HG03558 (cell line): ENCODE measurements around the gene RPSA.
A peak's percentile ranks its signal among the peaks of the same experiment; 100 is the strongest.
"Not testable (repeated sequence)": the region's sequence is repeated elsewhere in the genome, so short reads cannot be mapped to it uniquely, and the experiment has no call there.

Experiments used
- ATAC-seq: cut with Tn5 transposase; IDR thresholded peaks from one replicate; pipeline ENCODE4 v1.9.1; 2021; ENCODE audit warnings: moderate number of reproducible peaks; ENCODE audit not compliant: unreplicated experiment; ENCODE audit errors: extremely low read depth

Gene RPSA

DNA sequence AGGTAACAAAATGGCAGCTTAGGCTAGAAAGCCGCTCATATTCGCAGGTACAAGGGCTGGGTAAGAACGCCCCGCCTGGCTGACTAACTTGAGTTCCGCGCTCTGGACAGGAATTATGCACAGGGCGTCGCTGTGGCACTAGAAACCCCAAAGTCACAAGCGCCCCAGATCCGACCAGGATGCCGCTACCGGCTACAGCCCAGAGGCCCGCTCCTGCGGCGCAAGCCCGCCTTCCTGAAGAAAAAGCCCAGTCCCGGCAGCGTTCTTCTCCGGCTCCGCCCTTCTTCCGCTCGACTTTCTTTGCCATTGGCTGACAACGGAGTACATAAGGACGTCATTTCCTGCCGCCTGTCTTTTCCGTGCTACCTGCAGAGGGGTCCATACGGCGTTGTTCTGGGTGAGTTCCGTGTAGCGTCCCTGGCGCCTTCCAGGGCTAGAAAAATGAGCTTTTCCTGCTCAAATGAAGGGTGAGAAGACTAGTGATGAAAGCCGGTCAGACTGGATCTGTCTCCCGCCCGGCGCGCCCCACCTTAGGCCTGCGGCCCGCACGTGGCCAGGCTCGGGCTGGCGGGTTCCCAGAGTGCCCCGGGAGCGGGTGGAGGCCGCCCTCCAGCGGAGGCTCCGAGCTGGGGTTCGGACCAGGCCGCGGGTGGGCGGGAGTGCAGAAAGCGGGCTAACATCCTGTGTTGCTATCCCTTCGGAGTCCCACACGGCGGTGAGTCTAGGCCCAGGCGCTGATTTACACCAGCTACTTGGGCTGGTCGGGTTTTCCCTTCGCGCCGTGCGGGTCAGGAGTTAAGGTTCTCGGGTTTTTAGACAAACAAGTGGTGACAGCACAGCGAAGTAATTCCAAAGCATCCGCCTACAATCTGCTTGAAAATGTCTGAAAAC lies at the start of gene RPSA:
TSS of gene RPSA (plus strand) at position 353 of the 891 bp plus-strand sequence. CDS start 934 bp downstream, outside the sequence.
- peak; percentile 86 for ATAC-seq

DNA sequence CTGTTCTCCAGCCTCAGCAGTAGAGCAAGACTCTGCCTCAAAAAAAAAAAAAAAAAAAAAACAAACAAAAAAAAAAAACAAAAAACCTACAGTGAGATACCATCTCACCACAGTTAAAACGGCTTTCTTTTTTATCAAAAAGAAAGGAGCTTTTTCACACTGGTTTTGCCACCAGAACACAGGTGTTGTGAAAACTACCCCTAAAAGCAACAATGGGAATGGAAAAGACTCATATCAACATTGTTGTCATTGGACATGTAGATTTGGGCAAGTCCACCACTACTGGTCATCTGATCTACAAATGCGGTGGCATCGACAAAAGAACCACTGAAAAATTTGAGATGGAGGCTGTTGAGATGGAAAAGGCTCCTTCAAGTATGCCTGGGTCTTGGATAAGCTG lies 48.2 kb upstream of the RPSA start:
- ATAC-seq: no peak

DNA sequence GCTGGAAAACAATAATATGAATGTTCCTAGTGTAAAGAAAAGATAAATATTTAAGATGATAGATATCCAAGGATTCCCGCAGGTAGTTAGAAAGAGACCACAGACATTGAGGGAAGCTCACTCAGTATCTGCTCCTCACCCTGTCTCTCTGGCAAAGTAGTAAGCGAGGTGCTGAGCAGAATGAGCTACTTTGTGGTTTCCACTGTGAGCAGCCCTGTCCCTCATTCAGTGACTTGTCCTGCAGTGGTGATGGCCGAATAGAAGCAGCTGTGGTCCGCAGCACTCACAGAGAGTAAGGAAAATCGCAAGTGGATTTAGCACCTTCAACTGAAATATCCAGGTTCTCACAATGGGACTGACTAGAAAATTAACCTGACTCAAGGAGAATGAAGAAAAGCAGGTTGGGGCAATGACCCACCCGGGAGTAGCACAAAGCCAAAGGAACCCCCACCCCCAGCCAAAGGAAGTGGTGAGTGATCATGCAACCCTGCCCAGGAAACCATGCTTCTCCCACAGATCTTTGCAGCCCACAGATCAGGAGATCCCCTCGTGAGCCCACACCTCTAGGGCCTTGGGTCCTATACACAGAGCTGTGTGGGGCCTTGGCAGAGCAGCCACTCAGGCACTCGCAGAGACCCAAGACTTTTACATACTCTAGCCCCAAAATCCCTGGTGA lies 45.1 kb upstream of the RPSA start:
- ATAC-seq: no peak

DNA sequence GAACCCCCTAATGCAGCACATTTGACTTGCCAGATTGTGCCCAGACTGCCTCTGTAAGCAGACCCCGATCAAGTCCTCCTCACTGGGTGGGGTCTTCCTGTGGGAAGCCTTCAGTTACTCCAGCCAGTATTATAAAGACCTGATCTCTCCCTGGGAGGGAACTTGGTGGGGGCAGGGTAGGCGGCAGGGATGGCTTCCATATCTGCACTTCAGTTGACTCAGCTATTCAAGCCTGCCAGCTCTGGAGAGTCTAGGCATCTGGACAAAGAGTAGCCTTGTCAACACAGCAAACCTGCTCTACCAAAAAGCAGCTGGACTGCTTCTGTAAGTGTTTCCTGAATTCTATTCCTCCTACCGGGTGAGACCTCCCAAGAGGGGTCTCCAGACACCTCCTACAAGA lies 44.3 kb upstream of the RPSA start:
- no peak for ATAC-seq

DNA sequence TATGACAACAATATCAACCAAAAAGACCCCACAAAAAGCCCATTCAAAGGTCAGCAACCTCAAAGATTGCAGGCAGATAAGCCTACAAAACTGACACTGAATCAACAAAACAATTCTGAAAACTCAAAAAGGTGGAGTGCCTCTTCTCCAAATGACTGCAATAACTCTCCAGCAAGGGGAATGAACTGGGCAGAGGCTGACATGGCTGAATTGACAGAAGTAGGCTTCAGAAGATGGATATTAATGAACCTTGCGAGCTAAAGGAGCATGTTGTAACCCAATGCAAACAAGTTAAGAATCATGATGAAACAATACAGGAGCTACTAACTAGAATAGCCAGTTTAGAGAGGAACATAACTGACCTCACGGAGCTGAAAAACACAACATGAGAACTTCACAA lies 43.7 kb upstream of the RPSA start:
- ATAC-seq: no peak

DNA sequence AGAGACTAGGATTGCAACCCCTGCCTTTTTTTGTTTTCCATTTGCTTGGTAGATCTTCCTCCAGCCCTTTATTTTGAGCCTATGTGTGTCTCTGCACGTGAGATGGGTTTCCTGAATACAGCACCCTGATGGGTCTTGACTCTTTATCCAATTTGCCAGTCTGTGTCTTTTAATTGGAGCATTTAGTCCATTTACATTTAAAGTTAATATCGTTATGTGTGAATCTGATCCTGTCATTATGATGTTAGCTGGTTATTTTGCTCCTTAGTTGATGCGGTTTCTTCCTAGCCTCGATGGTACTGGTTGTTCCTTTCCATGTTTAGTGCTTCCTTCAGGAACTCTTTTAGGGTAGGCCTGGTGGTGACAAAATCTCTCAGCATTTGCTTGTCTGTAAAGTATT lies 36.1 kb upstream of the RPSA start:
- ATAC-seq: not testable (repeated sequence)

DNA sequence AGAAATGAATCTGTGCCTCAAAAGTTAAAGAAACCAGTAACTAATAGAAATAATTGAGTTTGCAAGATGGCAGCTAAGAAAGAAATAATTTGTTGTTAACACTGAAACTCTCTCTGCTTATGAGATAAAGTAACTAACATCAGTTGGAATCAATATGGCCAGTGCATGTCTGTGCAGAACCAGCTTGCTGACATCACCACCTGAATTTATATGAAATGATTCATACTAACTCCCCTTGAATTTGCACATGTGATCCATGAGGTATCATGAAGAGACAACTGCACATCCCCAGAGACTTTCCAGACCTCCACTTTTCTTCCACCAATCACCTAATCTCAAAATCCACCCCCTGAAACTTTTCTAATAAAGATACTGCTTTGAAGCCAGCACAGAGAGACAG lies 33.7 kb upstream of the RPSA start:
- ATAC-seq: no peak

DNA sequence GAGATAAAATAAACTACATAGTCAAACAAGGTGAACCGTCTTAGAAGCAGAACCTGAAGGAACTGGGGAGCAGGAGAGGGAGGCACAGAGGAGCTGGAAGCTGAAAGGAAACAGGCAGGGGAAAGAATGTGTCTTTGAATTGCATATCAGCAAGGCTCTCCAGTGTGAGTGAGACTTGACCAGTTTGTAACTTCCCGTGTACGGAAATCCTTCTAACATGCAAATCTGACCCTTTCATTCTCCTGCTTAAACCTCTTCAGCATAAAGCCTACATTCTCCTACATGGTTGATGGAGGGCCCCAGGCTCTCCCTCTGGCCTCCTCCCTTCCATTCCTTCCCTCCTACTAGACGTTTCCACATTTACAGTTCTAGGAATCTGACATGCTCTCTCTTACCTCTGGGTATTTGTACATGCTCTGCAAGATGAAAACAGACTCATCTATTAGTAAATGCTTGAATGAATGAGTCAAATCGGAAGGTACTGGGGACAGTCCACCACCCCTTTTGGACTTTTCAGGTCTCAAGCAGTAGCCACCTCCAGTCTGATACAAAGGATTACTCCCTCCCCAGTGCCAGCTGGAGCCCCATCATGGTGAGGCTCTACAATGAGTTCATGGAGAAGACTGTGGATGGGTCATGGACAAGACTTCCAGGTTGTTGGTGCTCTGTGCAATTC lies 29.4 kb upstream of the RPSA start:
- ATAC-seq: no peak

DNA sequence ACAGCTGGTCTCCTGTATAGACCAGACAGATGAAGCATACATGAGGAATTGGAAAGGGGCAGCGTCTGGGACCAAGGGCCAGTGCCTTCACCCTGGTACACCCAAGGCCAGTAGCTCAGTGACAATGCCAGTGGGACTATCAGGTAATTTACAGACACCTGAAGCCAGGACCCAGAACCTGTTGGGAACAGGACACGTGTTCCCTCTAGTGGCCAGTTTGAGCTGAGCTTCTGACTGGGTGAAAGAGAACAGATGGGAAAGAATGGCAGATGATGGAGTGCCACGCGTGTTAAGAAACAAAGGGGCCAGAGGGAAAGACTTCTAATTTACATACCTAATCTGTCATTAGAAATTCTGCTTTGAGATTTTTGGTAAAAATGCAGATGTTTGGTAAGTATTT lies 28.4 kb upstream of the RPSA start:
- ATAC-seq: no peak

DNA sequence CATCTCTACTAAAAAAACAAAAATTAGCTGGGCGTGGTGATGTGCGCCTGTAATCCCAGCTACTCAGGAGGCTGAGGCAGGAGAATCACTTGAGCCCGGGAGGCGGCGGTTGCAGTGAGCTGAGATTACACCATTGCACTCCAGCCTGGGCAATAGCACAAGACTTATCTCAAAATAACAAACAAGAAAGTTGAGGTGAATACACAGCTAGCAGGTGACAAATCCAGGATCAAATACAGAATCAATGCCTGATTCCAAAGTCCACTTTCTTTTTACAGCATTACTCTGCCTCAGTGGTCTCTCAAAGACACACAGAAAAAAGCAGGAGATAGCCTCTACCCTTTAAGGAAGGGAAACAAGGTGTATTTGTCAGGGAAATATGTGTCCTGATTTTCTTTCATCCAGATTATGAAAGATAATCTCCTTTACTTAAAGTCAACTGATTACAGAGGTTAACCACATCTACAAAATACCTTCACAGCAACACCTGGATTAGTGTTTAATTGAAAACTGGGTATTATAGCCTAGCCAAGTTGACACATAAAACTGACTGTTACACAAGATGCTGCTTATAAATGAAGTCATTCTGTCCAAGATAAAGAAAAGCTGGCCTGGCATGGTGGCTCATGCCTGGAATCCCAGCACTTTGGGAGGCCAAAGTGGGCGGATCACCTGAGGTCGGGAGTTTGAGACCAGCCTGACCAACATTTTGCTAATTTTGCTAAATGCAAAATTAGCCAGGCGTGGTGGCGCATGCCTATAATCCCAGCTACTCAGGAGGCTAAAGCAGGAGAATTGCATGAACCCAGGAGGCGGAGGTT lies 27.4 kb upstream of the RPSA start:
- ATAC-seq: no peak

DNA sequence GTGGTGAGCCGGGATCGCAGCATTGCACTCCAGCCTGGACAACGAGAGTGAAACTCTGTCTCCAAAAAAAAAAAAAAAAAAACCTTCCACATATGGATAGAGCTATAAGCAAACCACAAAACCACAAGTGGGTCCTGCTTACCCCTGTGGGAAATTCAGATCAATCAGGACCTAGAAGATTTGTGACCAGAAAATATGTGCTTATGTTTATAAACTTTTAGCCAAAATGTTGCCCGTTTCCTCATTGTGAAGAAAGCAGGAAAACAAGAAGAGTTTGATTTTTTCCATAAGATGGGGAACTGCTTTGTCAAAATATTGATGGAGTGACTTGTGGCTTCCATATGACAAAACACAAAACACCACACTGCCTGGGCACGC lies 26.8 kb upstream of the RPSA start:
- no peak for ATAC-seq

DNA sequence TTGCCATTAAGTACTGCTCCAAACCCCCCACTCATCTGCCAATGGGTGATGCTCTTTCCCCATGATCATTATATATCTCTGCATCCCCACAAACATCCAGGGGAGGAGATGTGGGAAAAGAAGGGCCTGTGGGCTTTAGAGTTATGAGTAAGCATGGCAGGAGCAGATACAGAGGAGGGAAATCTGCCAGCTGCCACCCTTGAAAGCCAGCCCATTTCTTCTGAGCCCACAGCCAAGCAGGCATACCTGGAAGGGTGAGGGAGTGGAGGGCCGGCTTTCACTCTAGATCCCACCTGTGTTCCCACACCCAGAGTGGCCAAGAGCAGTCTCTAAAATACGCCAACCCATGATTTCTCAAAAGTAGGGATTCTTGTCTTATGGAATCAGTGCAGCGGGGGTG lies 25.1 kb upstream of the RPSA start:
- ATAC-seq: no peak

DNA sequence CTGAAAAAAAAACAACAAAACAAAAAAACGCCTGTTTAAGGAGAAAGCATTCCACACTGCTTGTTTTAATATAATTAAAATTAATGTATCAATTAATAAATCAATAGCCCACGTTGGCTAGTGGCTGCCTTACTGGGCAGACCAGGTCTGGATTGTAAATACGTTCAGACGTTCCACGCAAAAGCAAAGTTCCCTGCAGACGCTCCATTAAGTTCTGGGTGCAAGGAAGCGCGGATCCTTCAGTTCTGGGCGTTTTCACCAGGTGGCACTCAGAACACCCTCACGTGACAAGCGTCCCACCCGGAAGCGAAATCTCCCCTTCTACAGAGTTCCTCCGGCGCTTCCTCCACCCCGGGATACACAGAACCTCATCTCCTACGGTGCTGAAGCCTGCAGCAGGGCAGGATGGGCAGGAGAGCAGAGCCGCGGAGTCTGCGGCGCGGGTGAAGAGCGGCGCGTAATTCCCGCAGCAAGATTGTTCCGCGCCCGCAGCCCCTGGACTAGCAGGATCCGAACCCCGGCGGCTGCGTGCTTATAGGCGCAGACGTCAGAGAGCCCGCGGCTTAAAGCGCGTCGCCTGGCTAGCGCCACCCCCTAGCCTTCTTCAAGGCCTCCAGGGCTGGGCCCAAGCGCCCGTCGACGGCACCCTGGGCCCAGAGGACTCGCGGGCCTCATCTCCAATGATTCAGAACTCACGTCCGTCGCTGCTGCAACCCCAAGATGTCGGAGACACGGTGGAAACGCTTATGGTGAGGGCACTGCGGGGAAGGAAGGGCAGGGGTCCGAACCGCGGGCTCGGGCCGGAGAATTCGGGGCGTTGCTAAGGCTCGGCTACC lies 23.3 kb upstream of the RPSA start, which contains the start of gene SLC25A38:
TSS of gene SLC25A38 (plus strand) at position 326 of the 836 bp plus-strand sequence. CDS start at position 681, 355 bp downstream.
- ATAC-seq: peak; percentile 42

DNA sequence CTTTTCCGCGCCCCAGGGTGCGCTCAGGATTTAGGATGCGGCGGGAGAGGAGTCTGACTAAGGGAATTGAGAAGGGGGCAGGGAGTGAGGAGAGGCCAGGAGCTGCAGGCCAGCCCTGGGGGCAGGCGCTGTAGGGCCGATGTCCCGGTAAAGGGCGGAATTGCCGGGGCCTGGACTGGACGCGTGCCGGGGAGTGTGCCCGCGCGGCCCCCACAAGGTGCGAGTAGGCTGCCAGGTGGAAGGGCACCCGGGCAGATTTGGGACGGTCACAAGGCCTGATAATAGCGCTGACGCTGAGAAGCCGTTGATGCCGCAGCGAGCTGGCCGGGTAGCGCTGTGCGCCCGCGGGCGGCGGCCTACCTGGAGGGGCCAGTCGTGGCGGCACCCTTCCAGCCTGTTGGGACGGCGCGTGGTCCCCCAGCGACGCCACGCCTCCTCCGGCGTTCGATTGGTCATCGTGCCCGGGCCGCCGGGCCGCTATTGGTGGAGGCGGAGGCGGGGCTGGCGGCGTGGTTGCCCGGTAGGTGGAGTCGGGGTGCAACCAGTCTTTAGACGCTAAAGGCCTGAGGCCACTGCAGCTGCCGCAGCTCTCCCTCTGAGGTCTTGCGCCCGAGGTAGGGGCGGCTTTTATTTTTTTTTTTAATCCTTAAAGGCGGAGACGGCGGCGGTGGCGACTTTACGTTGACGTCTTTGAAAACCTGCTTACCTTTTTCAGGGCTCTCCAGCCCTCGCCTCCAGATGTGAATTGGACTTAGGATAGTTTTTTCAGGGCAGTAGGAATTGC lies 22.4 kb upstream of the RPSA start:
- ATAC-seq: peak; percentile 59

DNA sequence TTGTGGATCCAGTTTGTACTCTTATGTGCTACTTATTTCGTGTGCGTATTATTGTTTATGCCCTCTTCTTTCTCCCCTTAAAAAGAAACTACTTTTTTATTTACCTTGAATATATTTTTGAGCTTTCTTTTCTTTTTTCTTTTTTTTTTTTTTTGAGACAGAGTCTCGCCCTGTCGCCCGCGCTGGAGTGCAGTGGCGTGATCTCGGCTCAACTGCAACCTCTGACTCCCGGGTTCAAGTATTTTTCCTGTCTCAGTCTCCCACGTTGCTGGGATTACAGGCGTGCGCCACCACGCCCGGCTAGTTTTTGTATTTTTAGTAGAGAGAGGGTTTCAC lies 21.9 kb upstream of the RPSA start:
- no peak for ATAC-seq

DNA sequence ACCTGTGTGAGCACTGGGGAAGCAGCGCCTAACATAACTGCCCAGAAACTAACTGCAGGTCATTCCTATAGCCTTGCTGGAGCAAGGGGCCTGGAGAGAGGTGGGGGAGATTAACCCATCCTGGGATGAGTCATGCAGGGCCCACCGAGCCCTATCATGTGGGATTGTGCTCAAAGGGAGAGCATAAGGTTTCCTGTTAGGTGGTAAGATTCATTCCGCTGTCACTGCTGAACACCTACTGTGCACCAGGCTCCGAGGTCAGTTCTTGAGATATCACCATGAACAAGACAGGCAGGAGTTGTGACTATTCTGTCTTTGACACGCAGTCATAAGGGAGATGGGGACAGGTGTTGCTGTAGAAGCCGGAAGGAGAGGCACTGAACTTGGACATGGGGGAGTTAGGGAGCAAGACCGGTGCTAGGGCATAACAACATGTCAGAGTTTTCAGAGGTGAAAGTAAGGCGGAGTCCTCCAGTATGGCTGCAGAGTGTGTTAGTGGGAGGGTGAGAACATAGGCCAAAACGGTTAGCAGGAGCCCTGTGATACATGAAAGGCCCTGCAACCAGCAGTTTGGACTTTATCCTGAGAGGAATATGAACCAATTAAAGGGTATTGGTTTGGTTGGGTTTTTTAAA lies 20.9 kb upstream of the RPSA start:
- ATAC-seq: no peak

DNA sequence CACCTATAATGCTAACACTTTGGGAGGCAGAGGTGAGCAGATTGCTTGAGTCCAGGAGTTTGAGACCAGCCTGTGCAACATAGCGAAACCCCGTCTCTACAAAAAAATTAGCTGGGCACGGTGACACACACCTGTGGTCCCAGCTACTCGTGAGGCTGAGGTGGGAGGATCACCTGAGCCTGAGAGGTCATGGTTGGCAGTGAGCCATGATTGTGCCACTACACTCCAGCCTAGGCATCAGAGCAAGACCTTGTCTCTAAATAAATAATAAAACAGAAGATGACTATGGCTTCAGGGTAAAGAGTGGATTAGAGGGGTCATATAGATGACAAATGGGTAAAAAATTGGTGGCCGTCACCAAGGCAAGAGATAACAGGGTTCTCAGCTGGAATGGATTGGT lies 20.2 kb upstream of the RPSA start:
- ATAC-seq: no peak

DNA sequence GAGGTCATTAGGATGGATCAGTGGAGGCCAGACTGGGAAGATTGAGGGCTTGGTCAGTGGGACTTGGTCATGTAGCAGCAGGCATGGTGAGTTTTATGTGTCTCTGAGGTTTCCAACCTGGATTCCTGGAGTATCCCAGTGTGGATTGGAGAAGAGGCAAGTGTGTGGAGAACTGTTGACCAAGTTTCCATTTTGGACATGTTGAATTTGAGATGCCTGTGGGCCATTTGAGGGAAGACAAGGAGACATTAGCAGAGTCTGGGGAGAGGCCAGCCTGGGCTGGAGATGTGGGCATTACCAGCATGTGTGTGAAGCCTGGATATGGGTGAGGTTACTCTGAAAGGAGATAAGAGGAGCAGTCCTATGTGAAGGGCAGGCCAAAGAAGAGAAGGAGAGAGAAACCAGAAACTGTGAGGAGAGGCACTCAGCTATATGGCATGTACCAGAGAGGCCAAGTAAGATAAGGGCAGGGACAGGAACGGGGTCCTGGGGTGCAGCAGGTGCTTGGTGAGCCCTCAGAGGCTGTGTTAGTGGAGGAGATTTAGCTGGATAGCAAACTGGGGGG lies 19.0 kb upstream of the RPSA start:
- ATAC-seq: no peak
